ENCODE measurements around the gene CCDC40. TPM values are rescaled to one million over a fixed set of nuclear protein-coding genes. Genes with fewer than 3 reads are reported as not detected.

CCDC40 gene
- total RNA-seq, 1 donor = 3.0 TPM

- no peak overlapping the region for H3K4me3 ChIP-seq (ENCODE audit: low read depth, low read length)
- TF ChIP-seq CTCF (IDR thresholded peaks at IDR 0.05; ENCODE audit: insufficient read depth, low read length) = no peak
- DNase-seq (ENCODE audit: low read depth) = no peak
Observed at GRCh38 chr17:80110927-80111701, 74.7 kb downstream of the CCDC40 start.

GRCh38 chr17:80111702-80112470, 75.4 kb downstream of the CCDC40 start:
- DNase-seq (ENCODE audit: low read depth) = no peak
- TF ChIP-seq CTCF (IDR thresholded peaks at IDR 0.05; ENCODE audit: insufficient read depth, low read length) = no peak
- no peak overlapping the region for H3K4me3 ChIP-seq (ENCODE audit: low read depth, low read length)

GRCh38 chr17:80112471-80113032, 76.1 kb downstream of the CCDC40 start:
- DNase-seq (ENCODE audit: low read depth) = no peak
- TF ChIP-seq CTCF (IDR thresholded peaks at IDR 0.05; ENCODE audit: insufficient read depth, low read length) = no peak
- no peak overlapping the region for H3K4me3 ChIP-seq (ENCODE audit: low read depth, low read length)

GRCh38 chr17:80113033-80113484, 76.6 kb downstream of the CCDC40 start:
- no peak overlapping the region for H3K4me3 ChIP-seq (ENCODE audit: low read depth, low read length)
- DNase-seq (ENCODE audit: low read depth) = no peak
- no peak for TF ChIP-seq CTCF (IDR thresholded peaks at IDR 0.05; ENCODE audit: insufficient read depth, low read length)

- no peak overlapping the region for H3K4me3 ChIP-seq (ENCODE audit: low read depth, low read length)
- no peak for DNase-seq (ENCODE audit: low read depth)
- TF ChIP-seq CTCF (IDR thresholded peaks at IDR 0.05; ENCODE audit: insufficient read depth, low read length) = no peak
Observed at GRCh38 chr17:80114758-80115157, 78.3 kb downstream of the CCDC40 start.

GRCh38 chr17:80115159-80115558, 78.7 kb downstream of the CCDC40 start:
- no peak overlapping the region for H3K4me3 ChIP-seq (ENCODE audit: low read depth, low read length)
- DNase-seq (ENCODE audit: low read depth) = no peak
- TF ChIP-seq CTCF (IDR thresholded peaks at IDR 0.05; ENCODE audit: insufficient read depth, low read length) = no peak
